OCI-LY3 (cell line): ENCODE results near the gene ZNF74.

Experiments
- EZH2phosphoT487 ChIP-seq: fragments of 200-600 bp; shearing (Covaris generic); IDR thresholded peaks from 2 replicates; pipeline ENCODE4 v1.6.1; 2018; ENCODE audit warnings: antibody characterized with exemption, mixed run types, low read depth
- TF ChIP-seq, protein P1 (sequence below): fragments of 200-600, 300-600 bp; sonication (generic); IDR thresholded peaks from 2 replicates; pipeline ENCODE4 v1.5.1; 2014; ENCODE audit warnings: antibody characterized with exemption, low read length, low read depth

DNA sequence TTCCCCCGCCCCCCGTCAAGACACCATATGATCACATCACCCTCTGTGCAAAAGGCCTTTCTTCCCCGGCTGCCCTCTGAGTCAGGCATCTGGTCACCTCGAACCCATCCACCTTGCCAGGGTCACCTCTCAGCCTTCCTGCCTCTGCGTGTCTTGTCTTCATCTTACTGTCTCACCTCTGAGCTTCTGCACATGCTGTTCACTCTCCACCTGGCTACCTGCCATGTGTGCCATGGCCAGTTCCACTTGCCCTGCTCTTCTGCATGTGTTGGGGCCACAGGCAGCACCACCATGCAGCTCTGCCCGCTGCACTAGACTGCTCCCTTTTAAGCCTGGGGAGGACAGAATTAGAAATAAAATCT is 9.8 kb downstream of the ZNF74 start:
- TF ChIP-seq, protein P1, sequence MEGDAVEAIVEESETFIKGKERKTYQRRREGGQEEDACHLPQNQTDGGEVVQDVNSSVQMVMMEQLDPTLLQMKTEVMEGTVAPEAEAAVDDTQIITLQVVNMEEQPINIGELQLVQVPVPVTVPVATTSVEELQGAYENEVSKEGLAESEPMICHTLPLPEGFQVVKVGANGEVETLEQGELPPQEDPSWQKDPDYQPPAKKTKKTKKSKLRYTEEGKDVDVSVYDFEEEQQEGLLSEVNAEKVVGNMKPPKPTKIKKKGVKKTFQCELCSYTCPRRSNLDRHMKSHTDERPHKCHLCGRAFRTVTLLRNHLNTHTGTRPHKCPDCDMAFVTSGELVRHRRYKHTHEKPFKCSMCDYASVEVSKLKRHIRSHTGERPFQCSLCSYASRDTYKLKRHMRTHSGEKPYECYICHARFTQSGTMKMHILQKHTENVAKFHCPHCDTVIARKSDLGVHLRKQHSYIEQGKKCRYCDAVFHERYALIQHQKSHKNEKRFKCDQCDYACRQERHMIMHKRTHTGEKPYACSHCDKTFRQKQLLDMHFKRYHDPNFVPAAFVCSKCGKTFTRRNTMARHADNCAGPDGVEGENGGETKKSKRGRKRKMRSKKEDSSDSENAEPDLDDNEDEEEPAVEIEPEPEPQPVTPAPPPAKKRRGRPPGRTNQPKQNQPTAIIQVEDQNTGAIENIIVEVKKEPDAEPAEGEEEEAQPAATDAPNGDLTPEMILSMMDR, result no peak
- TF ChIP-seq EZH2phosphoT487, result no peak
